Esophagus squamous epithelium (tissue), 5 donors: ENCODE data around the gene ITCH. TPM values are rescaled to one million over a fixed set of nuclear protein-coding genes. Genes with fewer than 3 reads are reported as not detected.
"Not testable (repeated sequence)": the region's sequence is repeated elsewhere in the genome, so short reads cannot be mapped to it uniquely, and the experiment has no call there.

Experiments
- DNase-seq: peaks from one replicate; lab custom pipeline; 2025; lab: John Stamatoyannopoulos, UW
- H3K27ac ChIP-seq, 4 donors: fragments of 200-600 bp; sonication (generic); one replicate each; pipeline ENCODE4 v1.5.1; 2016 to 2019; ENCODE audit warnings: mild to moderate bottlenecking in 1 of 4
- H3K27me3 ChIP-seq, 4 donors: fragments of 200-600 bp; sonication (generic); 1 replicate in 3 of 4; 2 replicates in 1 of 4; pipeline versions ENCODE4 v1.5.1 to v1.6.0; 2017 to 2021; ENCODE audit warnings: antibody characterized with exemption in 1 of 4
- H3K36me3 ChIP-seq, 3 donors: fragments of 200-600 bp; sonication (generic); one replicate each; pipeline ENCODE4 v1.5.1; 2016 to 2019
- H3K4me1 ChIP-seq, 3 donors: fragments of 200-600 bp; sonication (generic); one replicate each; pipeline ENCODE4 v1.5.1; 2017 to 2019
- H3K4me3 ChIP-seq, 4 donors: fragments of 200-600 bp; sonication (generic); 1 replicate in 3 of 4; 2 replicates in 1 of 4; pipeline ENCODE4 v1.5.1; 2016 to 2019; ENCODE audit warnings: mild to moderate bottlenecking in 2 of 4, moderate library complexity in 1 of 4
- H3K9me3 ChIP-seq, 3 donors: fragments of 200-600 bp; sonication (generic); one replicate each; pipeline ENCODE4 v1.5.1; 2016 to 2019
- POLR2A ChIP-seq, 4 donors: fragments of 450-650 bp; IDR thresholded peaks; one replicate each; pipeline ENCODE4 v1.6.1; 2017; ENCODE audit warnings: antibody characterized with exemption in 4 of 4, mild to moderate bottlenecking in 4 of 4, moderate library complexity in 3 of 4
- WGBS, 2 donors: methylation state at CpG; one replicate each; pipeline ENCODE4 v1.1.5; 2018; 5-methylcytosine and 5-hydroxymethylcytosine counted together
- intact Hi-C: fragments of 100-400 bp; cut with DNase I; formaldehyde crosslinking; loops from one replicate; pipeline ENCODE4 v1.15.0; 2022
- total RNA-seq, 4 donors: library from RNA; depleted of rRNA; stranded (reverse); fragments of >200 nt; gene quantifications; one replicate each; pipeline ENCODE4 v1.1.0, GENCODE V29; 2016
- TF ChIP-seq, protein P1 (sequence below), 6 experiments: fragments of 450-650 bp in 4 of 6; fragments of 200-600 bp in 2 of 6; sonication (generic) in 2 of 6; IDR thresholded peaks; one replicate each; pipeline ENCODE4 v1.5.1; 2016 to 2019; ENCODE audit warnings: antibody characterized with exemption in 6 of 6, mild to moderate bottlenecking in 4 of 6, moderate library complexity in 4 of 6
- donor health status: DM: yes; HTN: yes; CAD: no.

Gene ITCH
- total RNA-seq, 4 donors from 2014 or later: 45.9 to 67.9 (median 54.5) TPM

DNA sequence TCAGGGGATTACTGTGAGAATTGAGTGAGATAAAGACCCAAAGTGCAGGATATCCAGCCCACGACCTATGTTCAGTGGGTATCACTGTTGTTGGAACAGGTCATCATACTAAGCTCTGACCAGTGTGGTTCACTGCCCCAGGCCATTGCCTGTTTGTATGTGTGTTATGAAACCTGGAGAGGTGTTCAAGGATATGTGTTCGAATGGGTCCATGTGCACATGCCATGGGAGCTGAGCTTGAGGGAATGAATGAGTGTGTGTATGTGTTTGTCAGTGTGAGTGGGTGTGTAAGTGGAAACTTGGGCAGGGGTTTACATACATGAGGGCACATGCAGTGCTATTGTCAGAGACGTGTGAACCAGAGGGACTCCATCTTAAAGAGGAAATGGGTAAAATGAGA, 42.2 kb upstream of the ITCH start:
- Histone ChIP-seq H3K4me1 (peaks cover 0 to 20% (median 0%) of the 10 kb centered on the region in 3 donors), H3K36me3 (no peaks in the 10 kb centered on the region), H3K27me3 (no peaks in the 10 kb centered on the region), H3K4me3 (no peak overlapping the region), H3K27ac (no peak overlapping the region), H3K9me3 (no peaks in the 10 kb centered on the region)
- TF ChIP-seq, protein P1, sequence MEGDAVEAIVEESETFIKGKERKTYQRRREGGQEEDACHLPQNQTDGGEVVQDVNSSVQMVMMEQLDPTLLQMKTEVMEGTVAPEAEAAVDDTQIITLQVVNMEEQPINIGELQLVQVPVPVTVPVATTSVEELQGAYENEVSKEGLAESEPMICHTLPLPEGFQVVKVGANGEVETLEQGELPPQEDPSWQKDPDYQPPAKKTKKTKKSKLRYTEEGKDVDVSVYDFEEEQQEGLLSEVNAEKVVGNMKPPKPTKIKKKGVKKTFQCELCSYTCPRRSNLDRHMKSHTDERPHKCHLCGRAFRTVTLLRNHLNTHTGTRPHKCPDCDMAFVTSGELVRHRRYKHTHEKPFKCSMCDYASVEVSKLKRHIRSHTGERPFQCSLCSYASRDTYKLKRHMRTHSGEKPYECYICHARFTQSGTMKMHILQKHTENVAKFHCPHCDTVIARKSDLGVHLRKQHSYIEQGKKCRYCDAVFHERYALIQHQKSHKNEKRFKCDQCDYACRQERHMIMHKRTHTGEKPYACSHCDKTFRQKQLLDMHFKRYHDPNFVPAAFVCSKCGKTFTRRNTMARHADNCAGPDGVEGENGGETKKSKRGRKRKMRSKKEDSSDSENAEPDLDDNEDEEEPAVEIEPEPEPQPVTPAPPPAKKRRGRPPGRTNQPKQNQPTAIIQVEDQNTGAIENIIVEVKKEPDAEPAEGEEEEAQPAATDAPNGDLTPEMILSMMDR (IDR thresholded peaks at IDR 0.05): no peak
- no peak for TF ChIP-seq POLR2A (IDR thresholded peaks at IDR 0.05)
- no peak for DNase-seq
- WGBS, 2 donors: 67 to 71% methylated on average over 3 of the region's 3 CpGs
- intact Hi-C loops: no loop called here

DNA sequence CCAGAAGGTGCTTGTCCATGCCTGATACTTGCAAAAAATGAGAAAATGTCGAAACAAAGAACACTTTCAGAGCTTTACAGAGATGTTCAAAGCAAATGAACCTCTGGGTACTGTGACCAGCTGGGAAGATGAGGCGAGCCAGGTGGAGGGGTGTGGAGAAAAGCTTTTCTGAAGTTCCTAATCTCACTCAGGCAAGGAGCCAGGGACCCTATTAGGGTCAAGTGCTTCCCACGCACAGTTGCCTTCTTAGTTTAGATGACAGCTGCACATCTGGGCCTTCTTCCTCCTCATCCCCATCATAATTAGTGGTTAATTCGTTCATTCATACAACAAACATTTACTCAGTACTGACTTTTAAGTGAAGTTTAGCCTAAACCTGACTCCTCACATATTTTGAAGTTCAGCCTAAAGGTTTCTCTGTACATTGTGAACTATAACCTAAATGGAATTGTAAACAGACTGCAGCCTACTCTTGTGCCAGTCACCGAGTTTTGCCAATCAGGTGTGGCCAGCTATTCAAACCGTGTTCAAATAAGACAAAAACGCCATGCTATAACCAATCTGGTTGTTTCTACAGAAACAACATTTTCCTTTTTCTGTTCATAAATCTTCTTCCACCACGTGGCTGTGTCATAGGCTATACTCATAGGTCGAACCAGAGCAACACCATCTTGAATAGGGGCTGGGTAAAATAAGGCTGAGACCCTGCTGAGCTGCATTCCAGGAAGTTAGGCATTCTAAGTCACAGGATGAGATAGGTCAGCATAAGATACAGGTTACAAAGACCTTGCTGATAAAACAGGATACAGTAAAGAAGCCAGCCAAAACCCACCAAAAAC, 40.6 kb upstream of the ITCH start:
- intact Hi-C loops: no loop called here
- no peak for TF ChIP-seq POLR2A (IDR thresholded peaks at IDR 0.05)
- TF ChIP-seq, protein P1 (IDR thresholded peaks at IDR 0.05): no peak
- no peak for DNase-seq
- H3K4me1 ChIP-seq: peaks cover 0 to 15% (median 0%) of the 10 kb centered on the region in 3 donors
- H3K4me3 ChIP-seq: no peak overlapping the region
- no peak overlapping the region for H3K27ac ChIP-seq
- no peaks in the 10 kb centered on the region for H3K27me3 ChIP-seq
- no peaks in the 10 kb centered on the region for H3K36me3 ChIP-seq
- WGBS, 2 donors: 51 to 55% methylated on average over 9 of the region's 9 CpGs
- H3K9me3 ChIP-seq: no peaks in the 10 kb centered on the region

DNA sequence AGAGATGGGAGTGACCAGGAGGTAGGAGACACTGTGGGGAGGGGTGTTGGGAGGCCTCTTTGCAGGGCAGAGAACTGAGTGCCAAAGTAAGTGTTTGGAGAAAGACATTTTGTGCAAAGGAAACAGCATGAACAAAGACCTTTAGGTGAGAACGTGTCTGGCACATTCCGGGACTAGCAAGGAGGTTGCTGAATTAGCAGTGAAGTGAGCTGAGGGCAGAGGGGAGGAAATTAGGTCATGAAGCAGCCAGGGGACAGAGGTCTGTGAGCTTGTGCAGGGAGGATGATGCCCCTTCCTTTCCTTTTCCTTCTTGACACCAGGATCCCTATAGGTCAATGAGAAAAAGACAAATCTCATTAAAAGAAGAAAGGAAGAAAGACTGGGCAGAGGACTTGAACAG, 38.5 kb upstream of the ITCH start:
- no peaks in the 10 kb centered on the region for H3K27me3 ChIP-seq
- intact Hi-C loops: no loop called here
- TF ChIP-seq POLR2A (IDR thresholded peaks at IDR 0.05): no peak
- TF ChIP-seq, protein P1 (IDR thresholded peaks at IDR 0.05): no peak
- no peaks in the 10 kb centered on the region for H3K9me3 ChIP-seq
- no peak overlapping the region for H3K27ac ChIP-seq
- H3K4me1 ChIP-seq: peaks cover 0 to 8% (median 0%) of the 10 kb centered on the region in 3 donors
- 22 to 29% methylated on average over 2 of the region's 2 CpGs for WGBS, 2 donors
- DNase-seq: no peak
- no peaks in the 10 kb centered on the region for H3K36me3 ChIP-seq
- H3K4me3 ChIP-seq: no peak overlapping the region

DNA sequence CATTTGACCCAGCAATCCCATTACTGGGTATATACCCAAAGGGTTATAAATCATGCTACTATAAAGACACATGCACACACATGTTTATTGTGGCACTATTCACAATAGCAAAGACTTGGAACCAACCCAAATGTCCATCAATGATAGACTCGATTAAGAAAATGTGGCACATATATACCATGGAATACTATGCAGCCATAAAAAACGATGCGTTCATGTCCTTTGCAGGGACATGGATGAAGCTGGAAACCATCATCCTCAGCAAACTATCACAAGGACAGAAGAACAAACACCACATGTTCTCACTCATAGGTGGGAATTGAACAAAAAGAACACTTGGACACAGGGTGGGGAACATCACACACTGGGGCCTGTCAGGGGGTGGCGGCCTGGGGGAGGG, 34.9 kb upstream of the ITCH start:
- H3K27ac ChIP-seq, H3K9me3 ChIP-seq, H3K4me3 ChIP-seq, H3K4me1 ChIP-seq, intact Hi-C loops, H3K36me3 ChIP-seq, H3K27me3 ChIP-seq, DNase-seq: not testable (repeated sequence)
- 86 to 90% methylated on average over 3 to 4 of the region's 4 CpGs for WGBS, 2 donors

DNA sequence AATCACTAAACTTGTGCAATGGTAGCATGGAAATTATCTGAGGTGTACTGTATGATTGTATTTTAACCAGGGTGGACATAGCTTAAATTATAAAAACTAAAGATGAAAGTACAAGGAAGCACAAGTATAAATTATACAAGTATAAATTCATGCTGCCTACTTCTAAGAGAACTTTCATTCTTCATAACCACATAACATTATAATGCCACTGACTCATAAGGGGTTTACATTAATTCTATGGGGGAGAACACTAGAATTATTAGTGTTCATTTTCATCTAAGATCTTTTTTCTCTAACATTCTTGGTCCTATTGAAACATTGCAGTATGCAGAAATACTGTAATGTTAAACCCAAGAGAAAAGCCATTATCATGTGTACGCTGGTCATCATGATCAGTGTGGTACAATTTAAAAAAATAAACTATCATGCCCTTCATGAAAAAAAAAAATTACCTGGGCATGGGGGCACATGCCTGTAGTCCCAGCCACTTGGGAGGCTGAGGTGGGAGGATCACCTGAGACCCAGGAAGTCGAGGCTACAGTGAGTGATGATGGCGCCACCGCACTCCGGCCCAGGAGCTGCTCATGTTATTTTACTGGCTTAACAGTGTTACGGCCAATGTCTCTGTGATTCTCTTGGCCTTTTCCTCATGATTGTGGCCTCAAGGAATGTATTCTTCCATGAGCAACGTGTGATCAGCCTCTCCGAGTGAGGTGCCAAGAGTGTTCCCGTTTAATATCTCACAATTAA, 34.0 kb upstream of the ITCH start:
- WGBS, 2 donors: 77 to 83% methylated on average over 9 of the region's 9 CpGs
- no peak overlapping the region for H3K4me3 ChIP-seq

DNA sequence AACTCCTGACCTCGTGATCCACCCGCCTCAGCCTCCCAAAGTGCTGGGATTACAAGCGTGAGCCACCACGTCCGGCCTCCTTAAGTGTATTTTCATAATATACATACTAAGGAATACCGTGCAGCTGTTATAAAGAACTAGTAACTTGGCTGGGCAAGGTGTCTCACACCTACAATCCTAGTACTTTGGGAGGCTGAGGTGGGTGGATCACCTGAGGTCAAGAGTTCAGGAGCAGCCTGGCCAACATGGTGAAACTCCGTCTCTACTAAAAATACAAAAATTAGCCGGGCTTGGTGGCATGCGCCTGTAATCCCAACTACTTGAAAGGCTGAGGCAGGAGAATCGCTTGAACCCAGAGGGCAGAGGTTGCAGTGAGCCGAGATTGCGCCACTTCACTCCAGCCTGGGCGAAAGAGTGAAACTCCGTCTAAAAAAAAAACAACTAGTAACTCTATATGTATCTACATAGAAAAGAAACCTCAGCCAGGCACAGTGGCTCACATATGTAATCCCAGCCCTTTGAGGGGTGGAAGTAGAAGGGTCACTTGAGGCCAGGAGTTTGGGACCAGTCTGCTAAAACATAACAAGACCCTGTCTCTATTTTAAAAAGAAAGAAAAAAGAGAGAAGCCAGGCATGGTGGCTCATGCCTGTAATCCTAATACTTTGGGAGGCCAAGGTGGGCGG, 32.1 kb upstream of the ITCH start:
- H3K27ac ChIP-seq, DNase-seq, intact Hi-C loops, H3K9me3 ChIP-seq, H3K4me3 ChIP-seq, H3K36me3 ChIP-seq, H3K27me3 ChIP-seq: not testable (repeated sequence)
- 88 to 89% methylated on average over 12 to 15 of the region's 15 CpGs for WGBS, 2 donors
- peaks cover 10 to 20% (median 10%) of the 10 kb centered on the region in 3 donors for H3K4me1 ChIP-seq

More for the DNA sequence above, 34.0 kb upstream of the ITCH start:
- Histone ChIP-seq H3K27me3 (no peaks in the 10 kb centered on the region), H3K9me3 (no peaks in the 10 kb centered on the region), H3K36me3 (no peaks in the 10 kb centered on the region), H3K27ac (no peak overlapping the region), H3K4me1 (peaks cover 0 to 2% (median 0%) of the 10 kb centered on the region in 3 donors)
- TF ChIP-seq, protein P1 (IDR thresholded peaks at IDR 0.05): no peak
- no peak for TF ChIP-seq POLR2A (IDR thresholded peaks at IDR 0.05)
- DNase-seq: no peak
- intact Hi-C loops: no loop called here
